Activated T-cell treated with anti-CD3 and anti-CD28 coated beads, Interleukin-2, amount 50 U/mL, for 72 hours (primary cell): ENCODE measurements around the gene FIG4. TPM values are rescaled to one million over a fixed set of nuclear protein-coding genes. Genes with fewer than 3 reads are reported as not detected.

ENCODE experiments used
- total RNA-seq, 2 donors: library from RNA; stranded (reverse); gene quantifications; one replicate each; pipeline ENCODE4 v1.2.3, GENCODE V29; 2022

The FIG4 gene
- total RNA-seq, 2 donors from 2014 or later = 15.0 to 21.0 TPM

Other genes starting within 250 kb of the FIG4 start
- 10 to 100 TPM; 70.4 to 76.7 TPM for gene MICAL1, start 235.5 kb upstream of the FIG4 start, total RNA-seq
- 10 to 100 TPM; 14.2 to 15.9 TPM for gene ZBTB24, start 208.1 kb upstream of the FIG4 start, total RNA-seq
- 10 to 100 TPM in 1 of 2 donors, 1 to 10 TPM in 1; 6.4 to 11.5 TPM for gene AK9, start 94 bp upstream of the FIG4 start, total RNA-seq